ENCODE results near the gene SAC3D1. TPM values are rescaled to one million over a fixed set of nuclear protein-coding genes. Genes with fewer than 3 reads are reported as not detected.

The SAC3D1 gene
- total and polyA plus RNA-seq, 9 of the 15 experiments (the other 6 are each of a cell fraction or from before 2014, with no cell fraction given) = 0.20 to 35.2 (median 5.8) TPM

DNA sequence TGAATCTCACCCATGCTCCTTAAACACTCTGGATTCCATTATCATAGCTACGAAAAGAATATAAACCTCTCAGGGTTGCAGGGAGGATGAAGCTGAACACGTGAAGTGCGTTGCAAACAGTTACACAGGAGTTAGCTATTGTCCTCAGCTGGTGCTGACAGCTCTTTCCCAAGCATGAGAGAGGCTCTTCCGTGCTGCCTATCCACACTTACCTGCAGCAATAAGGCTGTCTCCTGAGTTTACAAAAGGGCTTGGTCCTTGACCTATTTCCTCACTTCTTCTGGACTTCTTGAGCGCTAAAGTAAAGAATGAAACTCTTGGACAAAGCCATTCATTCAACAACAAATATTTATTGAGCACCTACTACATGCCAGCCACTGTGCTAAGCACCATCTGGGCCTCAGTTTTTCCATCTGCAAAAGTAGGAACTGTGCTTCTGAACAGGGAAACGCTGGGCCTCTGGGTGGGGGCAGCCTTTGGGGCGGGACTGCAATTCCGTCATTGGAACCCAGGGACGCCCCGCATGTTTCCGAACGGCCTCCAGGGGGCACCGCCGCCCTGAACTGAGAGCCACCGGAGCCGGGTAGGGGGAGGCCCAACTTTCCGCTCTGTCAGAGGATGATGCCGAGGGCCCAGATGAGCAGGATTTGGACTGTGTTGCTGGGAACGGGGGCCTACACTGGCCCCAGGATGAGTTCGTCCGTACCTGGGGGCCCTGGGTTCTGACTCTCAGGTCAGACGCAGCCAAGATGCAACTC is 27.7 kb upstream of the SAC3D1 start (continued):
- TF ChIP-seq ZNF3 (CRISPR knock-in tag; IDR thresholded peaks at IDR 0.05) (no peak), ZNF644 (tag; IDR thresholded peaks at IDR 0.05; ENCODE audit: low read depth) (peak; percentile 57; the same call in 1 of the 2 replicates), FOXK2 (conservative IDR thresholded peaks at IDR 0.05 in 1 of 2, IDR thresholded peaks at IDR 0.05 in 1 of 2; ENCODE audit: low read depth in 2 of 2) (0 out of 4 replicates have a peak, but pooled peaks of 1 of the 2 experiments have one; percentile 51), DPF2 (IDR thresholded peaks at IDR 0.05) (peak; percentile 73), POLR2G (IDR thresholded peaks at IDR 0.05; ENCODE audit: low read depth, low read length) (no peak), SMARCA5 (IDR thresholded peaks at IDR 0.05) (peak; percentile 90), ZKSCAN8 (CRISPR knock-in tag; IDR thresholded peaks at IDR 0.05) (no peak), RBBP5 (IDR thresholded peaks at IDR 0.05; ENCODE audit: borderline replicate concordance, insufficient read depth, low read length, poor library complexity, severe bottlenecking) (no peak), NONO (IDR thresholded peaks at IDR 0.05; ENCODE audit: low read depth in 2 of 2, low read length in 1 of 2) (0 out of 4 replicates have a peak, but pooled peaks of 1 of the 2 experiments have one; percentile 9), ELF1 (tag; IDR thresholded peaks at IDR 0.05) (0 out of 2 replicates have a peak, but pooled peaks have one; percentile 48), FOXA3 (CRISPR knock-in tag; conservative IDR thresholded peaks at IDR 0.05 in 1 of 2, IDR thresholded peaks at IDR 0.05 in 1 of 2) (no peak), ZNF316 (IDR thresholded peaks at IDR 0.05) (peak; percentile 27; the same call in 1 of the 2 replicates), MTA1 (IDR thresholded peaks at IDR 0.05; ENCODE audit: borderline replicate concordance) (peak; percentile 48; the same call in 1 of the 2 replicates), ZNF274 (IDR thresholded peaks at IDR 0.05; ENCODE audit: borderline replicate concordance, low read depth, low read length) (no peak), BCOR (IDR thresholded peaks at IDR 0.05) (peak; percentile 47; the same call in 1 of the 2 replicates), ZNF586 (CRISPR knock-in tag; conservative IDR thresholded peaks at IDR 0.05) (no peak), ZKSCAN1 (IDR thresholded peaks at IDR 0.05; ENCODE audit: low read depth, low read length) (no peak), DACH1 (IDR thresholded peaks at IDR 0.05; ENCODE audit: partially characterized antibody) (peak; percentile 23), ZNF75A (CRISPR knock-in tag; IDR thresholded peaks at IDR 0.05) (no peak)
- TF ChIP-seq, protein P1, sequence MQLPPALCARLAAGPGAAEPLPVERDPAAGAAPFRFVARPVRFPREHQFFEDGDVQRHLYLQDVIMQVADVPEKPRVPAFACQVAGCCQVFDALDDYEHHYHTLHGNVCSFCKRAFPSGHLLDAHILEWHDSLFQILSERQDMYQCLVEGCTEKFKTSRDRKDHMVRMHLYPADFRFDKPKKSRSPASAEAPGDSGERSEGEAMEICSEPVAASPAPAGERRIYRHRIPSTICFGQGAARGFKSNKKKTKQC (CRISPR knock-in tag; IDR thresholded peaks at IDR 0.05) = no peak
